HEK293T (cell line): Measurements from ENCODE around the gene CMTM1.

Experiments used
- CTCF ChIA-PET: fragments of 350-600 bp; formaldehyde crosslinking; extraction: SDS; loops from one replicate; lab custom pipeline; 2021; ENCODE audit warnings: antibody characterized with exemption, inconsistent platforms; lab: Yijun Ruan, JAX
- POLR2A ChIA-PET: fragments of 350-600 bp; formaldehyde crosslinking; extraction: SDS; loops from one replicate; lab custom pipeline; 2020; ENCODE audit warnings: antibody characterized with exemption, inconsistent platforms; lab: Yijun Ruan, JAX
- DNase-seq: peaks from one replicate; pipeline ENCODE4 v3.0.0; 2012; ENCODE audit warnings: mixed read lengths; ENCODE audit errors: extremely low spot score
- ARNT ChIP-seq: fragments of 450-650 bp; IDR thresholded peaks from 2 replicates; pipeline ENCODE4 v1.6.1; 2017; ENCODE audit warnings: mild to moderate bottlenecking
- BHLHE40 ChIP-seq: fragments of 450-650 bp; IDR thresholded peaks from 2 replicates; pipeline ENCODE4 v1.6.1; 2016; ENCODE audit warnings: mild to moderate bottlenecking, moderate library complexity, borderline replicate concordance
- CTBP1 ChIP-seq: fragments of 450-650 bp; IDR thresholded peaks from 2 replicates; pipeline ENCODE4 v1.6.1; 2016; ENCODE audit warnings: borderline replicate concordance
- ELF4 ChIP-seq: fragments of 450-650 bp; IDR thresholded peaks from 2 replicates; pipeline ENCODE4 v1.6.1; 2017; ENCODE audit warnings: antibody characterized with exemption
- FOXA1 ChIP-seq: fragments of 450-650 bp; IDR thresholded peaks from 2 replicates; pipeline ENCODE4 v1.6.1; 2016; ENCODE audit warnings: mild to moderate bottlenecking
- FOXK2 ChIP-seq: fragments of 450-650 bp; IDR thresholded peaks from 2 replicates; pipeline ENCODE4 v1.6.1; 2016; ENCODE audit warnings: mild to moderate bottlenecking
- FOXM1 ChIP-seq: fragments of 450-650 bp; IDR thresholded peaks from 2 replicates; pipeline ENCODE4 v1.6.1; 2017; ENCODE audit warnings: mild to moderate bottlenecking, borderline replicate concordance
- HDGF ChIP-seq: fragments of 450-650 bp; IDR thresholded peaks from 2 replicates; pipeline ENCODE4 v1.6.1; 2017; ENCODE audit warnings: antibody characterized with exemption, borderline replicate concordance
- L3MBTL2 ChIP-seq: fragments of 450-650 bp; conservative IDR thresholded peaks from 2 replicates; pipeline ENCODE4 v1.6.1; 2016; ENCODE audit warnings: mild to moderate bottlenecking
- LEF1 ChIP-seq: fragments of 450-650 bp; IDR thresholded peaks from 2 replicates; pipeline ENCODE4 v1.6.1; 2017; ENCODE audit warnings: mild to moderate bottlenecking, borderline replicate concordance
- NFRKB ChIP-seq: fragments of 450-650 bp; IDR thresholded peaks from 2 replicates; pipeline ENCODE4 v1.6.1; 2016; ENCODE audit warnings: mild to moderate bottlenecking, moderate library complexity
- SP1 ChIP-seq: fragments of 450-650 bp; IDR thresholded peaks from 2 replicates; pipeline ENCODE4 v1.6.1; 2017
- SUZ12 ChIP-seq: fragments of 450-650 bp; IDR thresholded peaks from 2 replicates; pipeline ENCODE4 v1.6.1; 2016; ENCODE audit warnings: mild to moderate bottlenecking
- TARDBP ChIP-seq: fragments of 450-650 bp; IDR thresholded peaks from 2 replicates; pipeline ENCODE4 v1.6.1; 2016
- ZNF384 ChIP-seq: fragments of 450-650 bp; IDR thresholded peaks from 2 replicates; pipeline ENCODE4 v1.6.1; 2016
- TF ChIP-seq, protein P1 (sequence below): fragments of 450-650 bp; IDR thresholded peaks from 2 replicates; pipeline ENCODE4 v1.6.1; 2016

CMTM1 gene

DNA sequence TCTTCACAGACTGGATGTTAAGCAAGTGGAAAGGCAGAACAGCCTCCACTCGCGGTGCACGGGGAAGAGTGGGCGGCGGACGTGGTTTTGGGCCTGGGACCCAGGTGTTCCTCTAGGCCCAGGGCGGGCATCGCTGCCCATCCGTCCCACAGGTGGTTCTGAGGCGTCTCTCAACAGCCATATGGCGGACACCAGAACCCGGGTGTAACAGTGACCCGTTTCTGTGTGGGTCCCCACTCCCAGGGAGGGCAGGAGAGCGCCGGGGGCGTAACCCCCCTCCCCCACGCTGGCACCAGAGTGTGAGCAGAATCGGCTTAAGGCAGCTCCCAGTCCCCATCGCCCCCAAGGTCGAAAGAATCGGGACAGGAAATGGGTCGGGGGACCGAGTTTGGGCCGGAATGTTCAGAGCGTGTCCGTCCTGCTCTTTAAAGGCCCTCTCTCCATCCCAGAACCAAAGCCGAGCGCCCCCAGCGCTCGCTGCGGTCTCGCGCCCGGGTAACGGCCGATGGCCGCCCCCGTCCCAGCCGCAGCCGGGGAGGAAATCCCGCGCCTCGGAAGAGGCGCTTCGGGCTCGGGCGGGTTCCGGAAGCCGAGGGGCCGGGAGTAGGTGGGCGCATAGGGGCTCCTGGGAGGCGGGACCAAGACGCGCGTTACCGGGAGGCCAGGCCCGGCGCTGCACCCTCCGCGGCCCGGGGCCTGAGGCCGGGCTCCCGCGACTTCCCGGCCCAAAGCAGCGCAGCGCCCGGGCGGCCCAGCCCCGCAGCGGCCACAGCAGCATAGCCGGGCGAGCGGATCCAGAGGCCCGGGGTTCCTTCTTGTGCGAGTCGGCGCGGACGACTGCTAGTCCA, 16.7 kb upstream of the CMTM1 start, which contains the start of gene TK2:
TK2 (minus strand) TSS at position 839 of the 848 bp plus-strand sequence; CDS start at position 778, 61 bp downstream.
- TF ChIP-seq NFRKB (no peak), TARDBP (no peak), LEF1 (peak; percentile 64; the same call in 1 of the 2 replicates), SUZ12 (no peak), ZNF384 (no peak), ELF4 (peak; percentile 17; the same call in 1 of the 2 replicates)
- CTCF ChIA-PET = no interaction called here
- DNase-seq = peak; percentile 74
- POLR2A ChIA-PET = interaction anchor here (0.6 to 1.6 kb wide), 4 partner anchors 16 to 30 kb away, joined by 3 to 5 read pairs (median 4); partner anchors contain the start of gene CMTM2

DNA sequence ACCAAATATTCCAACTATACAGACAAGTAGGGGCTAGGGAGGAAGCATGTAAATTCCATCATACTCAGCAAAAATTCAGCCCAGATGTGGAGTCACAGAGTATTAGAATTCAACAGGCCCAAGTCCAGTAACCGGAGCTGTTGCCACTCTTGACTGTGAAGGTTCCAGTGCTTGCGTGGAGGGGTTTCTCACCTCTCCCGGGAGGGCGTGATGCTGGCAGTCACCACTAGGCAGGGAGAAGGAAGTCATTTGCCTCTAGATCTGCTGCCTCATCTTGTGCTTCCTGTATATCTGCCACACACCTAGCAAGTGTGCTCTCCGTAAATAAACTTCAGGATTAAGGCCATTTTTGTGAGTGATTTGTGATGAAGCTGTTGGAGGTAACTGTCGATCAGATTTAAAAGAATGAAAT, 14.9 kb upstream of the CMTM1 start:
- POLR2A ChIA-PET = interaction anchor here (1.4 to 2.9 kb wide), 8 partner anchors 8 to 110 kb away, joined by 4 to 26 read pairs (median 8); no protein-coding TSS in a partner anchor
- peak; percentile 63 for DNase-seq
- TF ChIP-seq SUZ12 = no peak
- no peak for TF ChIP-seq FOXK2
- no peak for TF ChIP-seq TARDBP
- TF ChIP-seq NFRKB = no peak
- no peak for TF ChIP-seq L3MBTL2
- no peak for TF ChIP-seq SP1
- no peak for TF ChIP-seq FOXA1
- no peak for TF ChIP-seq ELF4
- TF ChIP-seq HDGF = no peak
- TF ChIP-seq, protein P1, sequence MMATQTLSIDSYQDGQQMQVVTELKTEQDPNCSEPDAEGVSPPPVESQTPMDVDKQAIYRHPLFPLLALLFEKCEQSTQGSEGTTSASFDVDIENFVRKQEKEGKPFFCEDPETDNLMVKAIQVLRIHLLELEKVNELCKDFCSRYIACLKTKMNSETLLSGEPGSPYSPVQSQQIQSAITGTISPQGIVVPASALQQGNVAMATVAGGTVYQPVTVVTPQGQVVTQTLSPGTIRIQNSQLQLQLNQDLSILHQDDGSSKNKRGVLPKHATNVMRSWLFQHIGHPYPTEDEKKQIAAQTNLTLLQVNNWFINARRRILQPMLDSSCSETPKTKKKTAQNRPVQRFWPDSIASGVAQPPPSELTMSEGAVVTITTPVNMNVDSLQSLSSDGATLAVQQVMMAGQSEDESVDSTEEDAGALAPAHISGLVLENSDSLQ = no peak
- no peak for TF ChIP-seq LEF1
- no peak for TF ChIP-seq ZNF384
- TF ChIP-seq CTBP1 = no peak
- TF ChIP-seq FOXM1 = no peak
- TF ChIP-seq ARNT = no peak
- no peak for TF ChIP-seq BHLHE40
- CTCF ChIA-PET = interaction anchor here (0.6 to 1.5 kb wide), 3 partner anchors 57 to 1063 kb away, joined by 3 read pairs; no protein-coding TSS in a partner anchor

DNA sequence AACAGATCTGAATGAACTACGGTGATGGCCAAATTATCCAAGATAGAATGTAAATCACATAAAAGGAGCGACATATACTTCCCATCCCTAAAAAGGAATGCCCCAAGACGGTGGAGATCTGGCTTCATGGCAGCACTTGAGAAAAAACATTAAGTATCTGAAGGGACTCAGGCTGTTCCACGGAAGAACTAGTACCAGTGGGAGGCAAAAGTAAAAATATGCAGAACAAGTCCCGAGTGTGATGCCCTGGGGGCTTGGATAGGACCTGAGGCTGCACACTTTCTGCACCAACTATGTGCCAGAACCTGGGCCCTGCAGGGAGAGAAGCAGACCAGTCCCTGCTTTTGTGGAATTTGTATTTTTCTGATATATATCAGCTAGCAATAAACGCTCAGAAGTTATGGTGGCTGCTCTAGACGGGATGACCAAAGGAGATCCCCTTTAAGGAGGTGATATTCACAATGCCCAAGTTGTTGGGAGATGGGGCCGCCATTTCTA, 14.4 kb upstream of the CMTM1 start:
- TF ChIP-seq TARDBP = no peak
- no peak for TF ChIP-seq ARNT
- TF ChIP-seq FOXM1 = no peak
- no peak for TF ChIP-seq BHLHE40
- TF ChIP-seq FOXA1 = no peak
- no peak for TF ChIP-seq L3MBTL2
- TF ChIP-seq FOXK2 = no peak
- no peak for TF ChIP-seq ZNF384
- no peak for TF ChIP-seq SUZ12
- TF ChIP-seq NFRKB = no peak
- ChIA-PET CTCF (interaction anchor here (0.6 to 1.5 kb wide), 3 partner anchors 11 to 1062 kb away, joined by 3 to 5 read pairs (median 3); no protein-coding TSS in a partner anchor), POLR2A (interaction anchor here (0.9 to 2.9 kb wide), 10 partner anchors 9 to 146 kb away, joined by 3 to 26 read pairs (median 8); no protein-coding TSS in a partner anchor)
- DNase-seq = no peak

DNA sequence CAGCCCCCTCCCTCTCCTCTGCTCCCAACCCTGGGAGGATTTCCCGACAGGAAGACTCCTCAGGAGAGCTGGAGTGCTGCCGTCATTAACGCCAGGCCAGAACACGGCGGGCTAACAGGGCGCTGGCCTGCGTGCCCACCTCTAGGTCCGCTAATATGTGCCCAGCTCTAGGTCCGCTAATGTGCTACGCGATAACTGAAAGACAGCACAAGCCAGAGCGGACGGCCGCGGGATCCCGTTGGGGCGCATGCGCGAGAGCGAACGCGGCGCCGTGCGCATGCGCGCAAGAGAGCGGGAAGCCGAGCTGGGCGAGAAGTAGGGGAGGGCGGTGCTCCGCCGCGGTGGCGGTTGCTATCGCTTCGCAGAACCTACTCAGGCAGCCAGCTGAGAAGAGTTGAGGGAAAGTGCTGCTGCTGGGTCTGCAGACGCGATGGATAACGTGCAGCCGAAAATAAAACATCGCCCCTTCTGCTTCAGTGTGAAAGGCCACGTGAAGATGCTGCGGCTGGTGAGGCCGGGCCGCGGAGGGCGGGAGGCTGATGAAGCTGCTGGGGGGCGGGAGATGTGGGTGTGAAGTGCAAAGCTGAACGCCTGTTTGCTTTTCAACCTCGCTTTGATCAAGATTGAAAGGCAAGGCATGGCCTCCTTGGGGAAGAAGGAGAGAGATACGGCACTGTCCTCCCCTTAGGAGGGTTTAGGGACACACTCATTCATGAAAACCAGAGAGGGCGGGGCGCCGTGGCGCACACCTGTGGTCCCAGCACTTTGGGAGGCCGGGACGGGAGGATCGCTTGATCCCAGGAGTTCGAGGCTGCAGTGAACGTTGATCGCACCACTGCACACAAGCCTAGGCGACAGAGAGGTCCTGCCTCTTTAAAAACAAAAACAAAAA, 13.7 kb upstream of the CMTM1 start, which contains the start of gene CKLF:
CKLF (plus strand) TSS at position 291 of the 892 bp plus-strand sequence; CDS start at position 431, 140 bp downstream.
- TF ChIP-seq ARNT (no peak), SUZ12 (no peak), ELF4 (no peak), L3MBTL2 (peak; percentile 100)
- ChIA-PET CTCF (interaction anchor here (0.9 to 1.5 kb wide), 2 partner anchors 10 to 146 kb away, joined by 3 to 5 read pairs; no protein-coding TSS in a partner anchor), POLR2A (interaction anchor here (0.8 to 2.9 kb wide), 11 partner anchors 10 to 145 kb away, joined by 3 to 26 read pairs (median 7); no protein-coding TSS in a partner anchor)
- DNase-seq = peak; percentile 95

DNA sequence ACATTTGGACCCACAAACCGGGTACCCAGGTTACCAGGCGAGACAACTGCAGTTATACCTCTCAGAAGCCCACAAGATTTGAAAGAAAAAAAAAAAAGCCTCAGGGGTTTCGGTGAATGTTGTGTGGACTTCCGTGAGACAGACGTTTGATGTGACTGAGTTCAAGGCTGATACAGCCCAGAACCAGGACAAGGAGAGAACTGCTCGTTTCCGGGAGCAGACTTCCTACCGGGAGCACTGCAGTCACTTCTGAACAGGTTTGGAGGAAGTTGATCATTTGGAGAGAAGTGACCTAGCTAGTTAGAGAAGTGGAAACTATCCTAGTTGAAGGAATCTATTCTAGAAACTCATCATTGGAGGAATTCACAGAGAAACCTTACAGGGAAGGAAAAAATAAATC, 13.0 kb upstream of the CMTM1 start:
- no peak for DNase-seq
- CTCF ChIA-PET = interaction anchor here (0.6 kb wide), 1 partner anchor 93 kb away, joined by 3 read pairs; no protein-coding TSS in a partner anchor
- TF ChIP-seq FOXA1 = no peak
- POLR2A ChIA-PET = interaction anchor here (2.4 to 2.9 kb wide), 3 partner anchors 10 to 17 kb away, joined by 12 to 26 read pairs (median 14); no protein-coding TSS in a partner anchor

DNA sequence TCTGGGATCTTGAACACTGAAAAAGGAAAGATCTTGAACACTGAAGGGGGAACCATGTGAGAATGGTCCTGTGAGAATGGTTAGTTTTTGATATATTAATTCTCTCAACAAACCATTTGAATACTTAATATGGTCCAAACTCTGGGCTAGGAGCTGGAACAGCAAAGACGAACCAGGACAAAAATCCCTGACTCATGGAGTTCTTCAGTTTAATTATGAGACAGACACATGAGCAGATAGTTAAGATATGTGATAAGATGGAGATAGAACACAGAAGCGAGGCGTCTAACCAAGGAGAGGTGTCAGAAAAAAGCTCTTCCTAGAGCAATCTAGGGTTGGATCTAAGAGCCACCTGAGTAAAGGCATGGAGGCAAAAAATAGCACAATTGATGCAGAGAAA, 12.2 kb upstream of the CMTM1 start:
- no peak for DNase-seq
- POLR2A ChIA-PET = no interaction called here
- CTCF ChIA-PET = no interaction called here
- TF ChIP-seq ARNT = no peak
- TF ChIP-seq HDGF = no peak
- TF ChIP-seq L3MBTL2 = no peak
- TF ChIP-seq CTBP1 = no peak
- TF ChIP-seq TARDBP = no peak
- no peak for TF ChIP-seq SP1
- TF ChIP-seq BHLHE40 = no peak
- no peak for TF ChIP-seq LEF1
